Aorta (tissue), 5 donors: ENCODE data around the gene TBC1D23. TPM values are rescaled to one million over a fixed set of nuclear protein-coding genes. Genes with fewer than 3 reads are reported as not detected.
"Not testable (repeated sequence)": the region's sequence is repeated elsewhere in the genome, so short reads cannot be mapped to it uniquely, and the experiment has no call there.

Experiments used
- ATAC-seq: fragments of 200-7000 bp; cut with Tn5 transposase; one replicate; pipeline ENCODE4 v1.9.1; 2022; ENCODE audit warnings: moderate library complexity; ENCODE audit not compliant: low FRiP score
- DNase-seq, 2 donors: peaks; one replicate each; pipeline ENCODE4 v3.0.0-alpha.2; 2020
- H3K27ac ChIP-seq, 2 donors: one replicate each; pipeline ENCODE4 v1.5.1; 2013; ENCODE audit warnings: low read length in 2 of 2, mild to moderate bottlenecking in 2 of 2, moderate library complexity in 2 of 2, control low read depth in 1 of 2, inconsistent platforms in 1 of 2, low read depth in 1 of 2
- H3K27me3 ChIP-seq, 2 donors: one replicate each; pipeline ENCODE4 v1.6.1; 2013; ENCODE audit warnings: control low read depth in 1 of 2, low read length in 1 of 2, mild to moderate bottlenecking in 1 of 2, moderate library complexity in 1 of 2; ENCODE audit not compliant: insufficient read depth in 2 of 2, control insufficient read depth in 1 of 2
- H3K36me3 ChIP-seq, 2 donors: one replicate each; pipeline ENCODE4 v1.6.1; 2013; ENCODE audit warnings: control low read depth in 1 of 2, low read length in 1 of 2, mild to moderate bottlenecking in 1 of 2; ENCODE audit not compliant: insufficient read depth in 2 of 2, control insufficient read depth in 1 of 2
- H3K4me1 ChIP-seq, 2 donors: one replicate each; pipeline ENCODE4 v1.6.1; 2013; ENCODE audit warnings: low read length in 2 of 2, control low read depth in 1 of 2, mild to moderate bottlenecking in 1 of 2, moderate library complexity in 1 of 2; ENCODE audit not compliant: insufficient read depth in 2 of 2, control insufficient read depth in 1 of 2
- H3K4me3 ChIP-seq, 2 donors: one replicate each; pipeline ENCODE4 v1.5.1; 2013; ENCODE audit warnings: low read length in 2 of 2, control low read depth in 1 of 2, mild to moderate bottlenecking in 1 of 2
- H3K9me3 ChIP-seq: one replicate; pipeline ENCODE4 v1.6.1; 2013; ENCODE audit warnings: mild to moderate bottlenecking, low read length; ENCODE audit not compliant: control insufficient read depth
- WGBS, 2 donors: extraction: QIAGEN DNeasy Blood & Tissue Kit; methylation state at CpG; one replicate each; pipeline ENCODE4 v1.1.7; 2013; 5-methylcytosine and 5-hydroxymethylcytosine counted together
- intact Hi-C, 2 donors: fragments of 100-400 bp; cut with DNase I; formaldehyde crosslinking; loops; one replicate each; pipeline versions ENCODE4 v1.14.2 to v1.15.0; 2022
- polyA plus RNA-seq, 2 donors: library from polyadenylated mRNA; stranded (reverse); fragments of 200-250 nt; gene quantifications; one replicate each; pipeline ENCODE4 v1.2.3, GENCODE V29; 2013
- total RNA-seq, 2 donors: library from RNA; stranded (reverse); fragmentation: NEBNext Ultra II Directional; extraction: Animal tissue kit (Norgen Biotek cat#: 25700); gene quantifications; one replicate each; pipeline ENCODE4 v1.2.1, GENCODE V29; 2021
- donor health status: healthy with polysubstance abuse.
- donor health status: Bipolar disorder and iron deficiency.
- donor health status: DM: no; HTN: no; CAD: no.
- donor health status: DM: no; HTN: no; CAD: no.
- donor health status: DM: yes; HTN: yes; CAD: no.

The TBC1D23 gene
- total and polyA plus RNA-seq, 4 donors, result 19.5 to 59.3 (median 33.3) TPM

DNA sequence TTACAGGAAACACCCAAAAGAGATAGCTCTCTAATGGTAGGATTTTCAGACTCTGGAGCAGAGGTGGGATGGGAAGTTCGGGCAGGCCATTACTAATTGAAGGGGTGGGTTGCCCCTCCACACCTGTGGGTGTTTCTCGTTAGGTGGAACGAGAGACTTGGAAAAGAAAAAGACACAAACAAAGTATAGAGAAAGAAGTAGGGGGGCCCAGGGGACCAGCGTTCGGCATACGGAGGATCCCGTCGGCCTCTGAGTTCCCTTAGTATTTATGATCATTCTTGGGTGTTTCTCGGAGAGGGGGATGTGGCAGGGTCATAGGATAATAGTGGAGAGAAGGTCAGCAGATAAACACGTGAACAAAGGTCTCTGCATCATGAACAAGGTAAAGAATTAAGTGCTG is 75.4 kb downstream of the TBC1D23 start:
- not testable (repeated sequence) for H3K27ac ChIP-seq, H3K4me1 ChIP-seq, ATAC-seq, H3K9me3 ChIP-seq, DNase-seq, H3K36me3 ChIP-seq, H3K4me3 ChIP-seq, H3K27me3 ChIP-seq
- intact Hi-C loops, result loop anchor here in 1 of 2 donors (10.0 kb wide), 1 partner anchor 69 kb away; the partner anchor contains the start of genes LNP1 and TOMM70
- WGBS, 2 donors, result 93 to 94% methylated on average over 9 to 10 of the region's 10 CpGs

DNA sequence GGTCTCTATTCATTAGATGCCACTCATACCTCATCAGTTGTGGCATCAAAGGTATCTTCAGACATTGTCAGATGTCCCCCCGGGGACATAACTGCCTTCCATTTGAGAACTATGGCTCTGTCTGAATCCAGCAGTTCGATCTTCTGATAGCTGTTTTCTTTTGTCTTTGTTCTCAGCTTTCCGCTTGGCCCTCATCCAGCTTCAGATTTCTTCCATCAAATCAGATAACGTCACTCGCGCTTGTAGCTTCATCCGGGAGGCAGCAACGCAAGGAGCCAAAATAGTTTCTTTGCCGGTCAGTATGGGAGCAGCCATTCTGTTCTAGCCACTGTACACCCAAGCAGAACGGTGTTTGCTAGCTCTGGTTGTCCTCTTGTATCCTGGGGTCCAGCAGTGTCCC is 78.1 kb downstream of the TBC1D23 start:
- no peaks in the 10 kb centered on the region for H3K9me3 ChIP-seq
- WGBS, 2 donors, result 93 to 94% methylated on average over 10 of the region's 10 CpGs
- intact Hi-C loops, result loop anchor here in 1 of 2 donors (10.0 kb wide), 1 partner anchor 66 kb away; the partner anchor contains the start of genes LNP1 and TOMM70
- DNase-seq, result no peak
- no peaks in the 10 kb centered on the region for H3K27me3 ChIP-seq
- H3K27ac ChIP-seq, result no peak overlapping the region
- no peak for ATAC-seq
- H3K36me3 ChIP-seq, result no peaks in the 10 kb centered on the region
- H3K4me3 ChIP-seq, result no peak overlapping the region
- no peaks in the 10 kb centered on the region for H3K4me1 ChIP-seq

DNA sequence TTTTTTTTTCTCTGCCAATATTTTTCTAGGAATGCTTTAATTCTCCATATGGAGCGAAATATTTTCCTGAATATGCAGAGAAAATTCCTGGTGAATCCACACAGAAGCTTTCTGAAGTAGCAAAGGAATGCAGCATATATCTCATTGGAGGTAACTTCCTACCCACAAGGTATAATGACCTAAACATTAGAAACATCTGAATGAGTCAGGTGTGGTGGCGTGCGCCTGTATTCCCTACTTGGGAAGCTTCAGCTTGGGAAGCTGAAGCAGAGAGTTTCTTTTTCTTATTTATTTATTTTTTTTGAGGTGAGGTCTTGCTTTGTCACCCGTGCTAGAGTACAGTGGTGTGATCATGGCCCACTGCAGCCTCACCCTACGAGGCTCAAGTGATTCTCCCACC is 79.0 kb downstream of the TBC1D23 start:
- Histone ChIP-seq H3K4me3 (no peak overlapping the region), H3K9me3 (no peaks in the 10 kb centered on the region), H3K36me3 (peaks cover 0 to 2% of the 10 kb centered on the region in 2 donors), H3K4me1 (no peaks in the 10 kb centered on the region), H3K27ac (no peak overlapping the region), H3K27me3 (no peaks in the 10 kb centered on the region)
- WGBS, 2 donors, result 92% methylated on average over 5 of the region's 5 CpGs
- intact Hi-C loops, result loop anchor here in 1 of 2 donors (10.0 kb wide), 1 partner anchor 65 kb away; the partner anchor contains the start of genes LNP1 and TOMM70
- ATAC-seq, result no peak
- no peak for DNase-seq

DNA sequence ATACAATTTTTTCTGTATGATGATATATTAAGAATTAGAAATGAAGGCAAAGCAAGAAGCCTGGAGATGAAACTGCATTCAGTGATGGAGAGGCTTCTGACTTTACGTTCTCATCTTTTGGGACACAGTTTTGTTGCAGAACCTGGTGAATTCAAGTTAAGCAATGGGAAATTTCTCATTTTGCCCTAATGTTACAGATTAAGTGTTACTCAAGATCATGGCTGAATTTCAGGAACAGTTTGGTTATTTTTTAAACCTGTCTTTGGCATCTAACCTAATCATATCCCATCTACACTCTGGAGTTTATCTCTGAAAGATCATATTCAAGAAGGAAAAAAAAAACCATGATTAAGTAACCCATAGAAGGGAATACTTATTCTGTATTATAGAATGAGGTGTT is 79.7 kb downstream of the TBC1D23 start:
- 97 to 100% methylated on average over 1 of the region's 1 CpG for WGBS, 2 donors
- Histone ChIP-seq H3K9me3 (no peaks in the 10 kb centered on the region), H3K27ac (no peak overlapping the region), H3K4me1 (no peaks in the 10 kb centered on the region), H3K4me3 (no peak overlapping the region), H3K36me3 (peaks cover 0 to 2% of the 10 kb centered on the region in 2 donors), H3K27me3 (no peaks in the 10 kb centered on the region)
- DNase-seq (no peak), ATAC-seq (no peak)
- intact Hi-C loops, result no loop called here

DNA sequence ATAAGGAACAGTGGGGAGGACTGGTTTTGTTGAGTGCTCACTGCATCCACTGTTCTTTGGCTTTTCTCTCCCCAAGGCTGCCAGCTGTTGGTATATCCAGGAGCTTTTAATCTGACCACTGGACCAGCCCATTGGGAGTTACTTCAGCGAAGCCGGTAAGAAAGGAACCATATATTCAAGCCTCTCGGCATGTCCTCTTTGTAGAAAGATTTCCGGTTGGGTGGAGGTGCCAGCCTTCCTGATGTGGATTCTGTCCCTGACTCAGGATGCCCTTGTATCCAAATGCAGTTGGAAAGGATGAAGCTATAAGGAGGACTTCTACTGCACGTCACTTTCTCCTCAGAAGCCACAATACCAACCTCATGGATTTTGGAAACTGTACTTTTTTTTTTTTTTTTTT is 87.9 kb downstream of the TBC1D23 start:
- Histone ChIP-seq H3K4me3 (no peak overlapping the region), H3K4me1 (no peaks in the 10 kb centered on the region), H3K36me3 (peaks cover 11 to 12% of the 10 kb centered on the region in 2 donors), H3K27ac (no peak overlapping the region), H3K27me3 (no peaks in the 10 kb centered on the region), H3K9me3 (peaks cover 1% of the 10 kb centered on the region)
- WGBS, 2 donors, result 88 to 93% methylated on average over 5 of the region's 5 CpGs
- DNase-seq (no peak), ATAC-seq (no peak)
- intact Hi-C loops, result no loop called here

DNA sequence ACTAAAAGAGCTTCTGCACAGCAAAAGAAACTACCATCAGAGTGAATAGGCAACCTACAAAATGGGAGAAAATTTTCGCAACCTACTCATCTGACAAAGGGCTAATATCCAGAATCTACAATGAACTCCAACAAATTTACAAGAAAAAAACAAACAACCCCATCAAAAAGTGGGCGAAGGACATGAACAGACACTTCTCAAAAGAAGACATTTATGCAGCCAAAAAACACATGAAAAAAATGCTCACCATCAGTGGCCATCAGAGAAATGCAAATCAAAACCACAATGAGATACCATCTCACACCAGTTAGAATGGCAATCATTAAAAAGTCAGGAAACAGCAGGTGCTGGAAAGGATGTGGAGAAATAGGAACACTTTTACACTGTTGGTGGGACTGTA is 91.0 kb downstream of the TBC1D23 start:
- peaks cover 10 to 23% of the 10 kb centered on the region in 2 donors for H3K36me3 ChIP-seq
- H3K27me3 ChIP-seq, intact Hi-C loops, DNase-seq, H3K27ac ChIP-seq, ATAC-seq, H3K9me3 ChIP-seq, H3K4me3 ChIP-seq, H3K4me1 ChIP-seq: not testable (repeated sequence)
- WGBS, 2 donors, result 100% methylated on average over 2 of the region's 2 CpGs; no CpG with 5 or more reads in 1 of the 2 donors

DNA sequence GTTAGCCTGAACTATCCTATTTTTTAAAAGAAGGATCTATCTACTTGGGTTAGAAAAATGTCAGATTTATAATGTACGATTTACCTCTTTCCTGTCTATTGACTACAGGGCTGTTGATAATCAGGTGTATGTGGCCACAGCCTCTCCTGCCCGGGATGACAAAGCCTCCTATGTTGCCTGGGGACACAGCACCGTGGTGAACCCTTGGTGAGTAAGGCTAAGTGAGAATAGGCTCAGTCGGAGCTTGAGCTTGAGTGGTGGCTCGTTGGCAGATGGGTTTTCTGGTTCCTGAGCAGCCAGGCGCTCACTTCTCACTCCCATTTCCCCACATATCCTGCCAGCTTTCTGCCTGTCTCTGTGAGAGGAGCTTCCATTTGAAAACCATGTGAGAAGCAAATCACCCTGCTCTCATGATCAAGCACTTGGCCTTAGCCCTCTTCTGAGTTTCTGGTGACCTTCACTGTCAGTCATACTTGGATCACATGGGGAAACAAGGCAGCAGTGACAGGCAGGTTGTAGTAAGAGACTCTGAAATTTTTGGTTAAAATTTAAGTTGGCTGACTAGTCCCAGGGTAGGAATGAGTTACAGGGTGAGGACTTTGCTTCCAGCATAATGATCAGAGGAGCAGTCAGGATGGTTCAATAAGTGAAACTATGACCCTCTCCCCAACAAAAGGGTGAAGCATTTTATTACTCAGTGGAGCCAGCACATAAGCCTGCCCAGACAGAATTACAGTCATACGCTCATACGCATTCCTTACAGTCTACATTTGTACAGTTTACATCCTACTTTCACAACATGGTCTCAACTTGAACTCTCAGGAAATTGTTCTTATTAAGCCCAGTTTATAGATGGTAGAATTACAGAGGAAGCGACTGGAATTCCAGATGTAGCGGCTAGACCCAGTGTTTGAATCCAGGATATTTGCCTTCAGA is 91.8 kb downstream of the TBC1D23 start:
- 95 to 97% methylated on average over 10 of the region's 10 CpGs for WGBS, 2 donors
- no peak overlapping the region for H3K4me3 ChIP-seq
- H3K27ac ChIP-seq, result no peak overlapping the region
- H3K27me3 ChIP-seq, result no peaks in the 10 kb centered on the region
- no peak for ATAC-seq
- H3K9me3 ChIP-seq, result peaks cover 1% of the 10 kb centered on the region
- H3K36me3 ChIP-seq, result peaks cover 10 to 23% of the 10 kb centered on the region in 2 donors
- H3K4me1 ChIP-seq, result no peaks in the 10 kb centered on the region
- DNase-seq, result no peak
- intact Hi-C loops, result no loop called here

DNA sequence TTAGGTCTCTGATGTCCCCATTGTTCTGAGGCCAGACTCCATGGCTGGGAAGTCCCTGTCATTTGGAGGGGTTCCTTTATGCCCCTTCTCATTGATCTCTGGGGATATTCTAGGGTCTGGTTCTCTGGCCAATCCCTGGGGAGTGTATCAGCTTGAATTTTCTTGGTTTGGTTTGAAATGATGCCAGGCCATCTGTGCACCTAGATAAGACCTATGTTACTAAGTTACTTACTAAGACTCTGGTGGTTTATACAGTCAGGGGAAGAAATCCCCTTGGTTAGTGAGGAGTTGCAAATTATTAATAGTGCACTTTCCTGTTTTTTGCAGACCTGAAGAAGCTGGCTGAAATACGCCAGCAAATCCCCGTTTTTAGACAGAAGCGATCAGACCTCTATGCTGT is 94.1 kb downstream of the TBC1D23 start:
- H3K36me3 ChIP-seq, result peaks cover 10 to 18% of the 10 kb centered on the region in 2 donors
- no peaks in the 10 kb centered on the region for H3K27me3 ChIP-seq
- H3K27ac ChIP-seq, result no peak overlapping the region
- H3K4me3 ChIP-seq, result no peak overlapping the region
- H3K4me1 ChIP-seq, result no peaks in the 10 kb centered on the region
- DNase-seq (no peak), ATAC-seq (no peak)
- WGBS, 2 donors, result 81 to 93% methylated on average over 3 of the region's 3 CpGs
- H3K9me3 ChIP-seq, result peaks cover 1% of the 10 kb centered on the region
- intact Hi-C loops, result no loop called here

DNA sequence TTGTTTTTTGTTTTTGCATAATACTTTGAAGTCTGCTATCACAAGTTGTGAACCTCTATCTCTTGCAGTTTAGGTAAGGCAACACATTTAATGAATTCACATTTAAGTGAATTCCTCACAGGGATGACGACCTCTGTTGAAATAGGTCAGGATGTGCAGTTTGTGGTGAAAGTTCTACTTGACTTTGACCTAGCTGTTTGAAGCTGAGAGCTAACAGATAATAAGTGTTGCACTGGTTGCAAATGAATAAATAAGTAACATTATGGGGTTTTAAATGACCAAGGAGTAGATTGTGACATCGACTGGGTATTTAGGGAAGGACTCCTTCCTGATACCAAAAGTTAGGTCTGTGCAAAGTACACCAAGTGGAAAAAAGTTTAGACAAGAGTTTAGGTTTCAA is 97.6 kb downstream of the TBC1D23 start:
- peaks cover 1 to 14% of the 10 kb centered on the region in 2 donors for H3K36me3 ChIP-seq
- DNase-seq, result no peak
- no peak for ATAC-seq

More for the DNA sequence above, 97.6 kb downstream of the TBC1D23 start:
- intact Hi-C loops, result no loop called here
- Histone ChIP-seq H3K9me3 (peaks cover 3% of the 10 kb centered on the region), H3K4me3 (no peak overlapping the region), H3K27ac (no peak overlapping the region), H3K4me1 (no peaks in the 10 kb centered on the region), H3K27me3 (no peaks in the 10 kb centered on the region)
- 94 to 95% methylated on average over 2 of the region's 2 CpGs for WGBS, 2 donors
